Keratinocyte (primary cell): Measurements from ENCODE around the gene ATP1A4.

Experiments
- CTCF ChIP-seq, 3 experiments: IDR thresholded peaks in 1 of 3; conservative IDR thresholded peaks in 1 of 3; optimal IDR thresholded peaks in 1 of 3; 2 replicates in 2 of 3; 3 replicates in 1 of 3; pipeline versions ENCODE3 to v1.5.1; 2011; ENCODE audit warnings: low read length in 3 of 3, mild to moderate bottlenecking in 3 of 3, moderate library complexity in 2 of 3, control low read depth in 1 of 3, inconsistent platforms in 1 of 3; ENCODE audit not compliant: insufficient read depth in 2 of 3; ENCODE audit errors: extremely low read depth in 1 of 3
- EZH2 ChIP-seq: IDR thresholded peaks from one replicate; pipeline ENCODE4 v1.6.1; 2012; ENCODE audit warnings: inconsistent platforms, mild to moderate bottlenecking, low read length, moderate library complexity

- TF ChIP-seq CTCF (optimal IDR thresholded peaks at IDR 0.05 in 1 of 3, IDR thresholded peaks at IDR 0.05 in 1 of 3, conservative IDR thresholded peaks at IDR 0.05 in 1 of 3; ENCODE audit: extremely low read depth in 1 of 3, insufficient read depth in 2 of 3, low read length in 3 of 3) (no peak), EZH2 (no peak)
Measured at GRCh38 chr1:160196143-160196542, 44.7 kb downstream of the ATP1A4 start.
